HepG2 (cell line): ENCODE results near the gene SH3BGRL2. TPM values are rescaled to one million over a fixed set of nuclear protein-coding genes. Genes with fewer than 3 reads are reported as not detected.
A peak's percentile ranks its signal among the peaks of the same experiment; 100 is the strongest.
"Not testable (repeated sequence)": the region's sequence is repeated elsewhere in the genome, so short reads cannot be mapped to it uniquely, and the experiment has no call there.

Source experiments
- FOXA1 ChIP-seq, 2 experiments: fragments of 450-650 bp in 1 of 2; sonication (generic) in 1 of 2; formaldehyde crosslinking in 1 of 2; IDR thresholded peaks; 2 replicates each; pipeline versions ENCODE4 v1.4.0 to v1.6.1; 2016 to 2020; ENCODE audit warnings: missing genetic modification reagents in 1 of 2
- FOXA3 ChIP-seq: IDR thresholded peaks from 2 replicates; pipeline ENCODE4 v1.6.1; 2016; ENCODE audit warnings: missing genetic modification reagents, missing compliant biosample characterization
- FOXJ3 ChIP-seq: sonication (generic); formaldehyde crosslinking; IDR thresholded peaks from 2 replicates; pipeline ENCODE4 v1.4.0; 2020; ENCODE audit warnings: missing genetic modification reagents, mild to moderate bottlenecking, borderline replicate concordance
- GATAD2A ChIP-seq: IDR thresholded peaks from 2 replicates; pipeline ENCODE4 v1.6.1; 2016
- HDAC1 ChIP-seq: sonication (generic); formaldehyde crosslinking; IDR thresholded peaks from 2 replicates; pipeline ENCODE4 v1.5.1; 2020; ENCODE audit warnings: mild to moderate bottlenecking, missing genetic modification reagents
- IRF2 ChIP-seq: IDR thresholded peaks from 2 replicates; pipeline ENCODE4 v1.6.1; 2018; ENCODE audit warnings: missing genetic modification reagents, missing compliant biosample characterization
- KDM5B ChIP-seq: sonication (generic); formaldehyde crosslinking; IDR thresholded peaks from 2 replicates; pipeline ENCODE4 v1.4.0; 2020; ENCODE audit warnings: missing genetic modification reagents, mild to moderate bottlenecking, borderline replicate concordance
- LCORL ChIP-seq, 2 experiments: fragments of 450-650 bp in 1 of 2; sonication (generic) in 1 of 2; formaldehyde crosslinking in 1 of 2; IDR thresholded peaks; 2 replicates each; pipeline versions ENCODE4 v1.5.0 to v1.6.1; 2017 to 2020; ENCODE audit warnings: antibody characterized with exemption in 1 of 2, missing genetic modification reagents in 1 of 2
- MTA1 ChIP-seq: sonication (generic); formaldehyde crosslinking; IDR thresholded peaks from 2 replicates; pipeline ENCODE4 v1.4.0; 2020; ENCODE audit warnings: missing genetic modification reagents, mild to moderate bottlenecking, borderline replicate concordance
- MYC ChIP-seq: sonication (generic); formaldehyde crosslinking; IDR thresholded peaks from 2 replicates; pipeline ENCODE4 v1.9.0; 2021; ENCODE audit warnings: missing genetic modification reagents, borderline replicate concordance
- SOX13 ChIP-seq, 3 experiments: fragments of 450-650 bp in 1 of 3; sonication (generic) in 1 of 3; formaldehyde crosslinking in 1 of 3; IDR thresholded peaks in 2 of 3; conservative IDR thresholded peaks in 1 of 3; 2 replicates each; pipeline versions ENCODE4 v1.5.0 to v1.6.1; 2016 to 2020; ENCODE audit warnings: antibody characterized with exemption in 1 of 3, mild to moderate bottlenecking in 1 of 3, missing compliant biosample characterization in 1 of 3, missing genetic modification reagents in 1 of 3, moderate library complexity in 1 of 3
- THAP11 ChIP-seq: IDR thresholded peaks from 2 replicates; pipeline ENCODE4 v1.6.1; 2016; ENCODE audit warnings: missing biosample characterization, missing genetic modification reagents
- ZFY ChIP-seq: sonication (generic); formaldehyde crosslinking; IDR thresholded peaks from 2 replicates; pipeline ENCODE4 v1.4.0; 2020; ENCODE audit warnings: missing genetic modification reagents
- ZNF205 ChIP-seq: IDR thresholded peaks from 2 replicates; pipeline ENCODE4 v1.6.1; 2018; ENCODE audit warnings: missing biosample characterization, missing genetic modification reagents
- ZNF292 ChIP-seq: sonication (generic); formaldehyde crosslinking; IDR thresholded peaks from 2 replicates; pipeline ENCODE4 v1.8.1; 2022; ENCODE audit warnings: mild to moderate bottlenecking, low read depth, missing genetic modification reagents, borderline replicate concordance
- ZNF317 ChIP-seq: sonication (generic); formaldehyde crosslinking; IDR thresholded peaks from 2 replicates; pipeline ENCODE4 v1.5.0; 2020; ENCODE audit warnings: mild to moderate bottlenecking, missing genetic modification reagents
- ZNF772 ChIP-seq: sonication (generic); formaldehyde crosslinking; IDR thresholded peaks from 2 replicates; pipeline ENCODE4 v1.5.0; 2020; ENCODE audit warnings: mild to moderate bottlenecking, missing genetic modification reagents
- polyA plus RNA-seq, 8 experiments: library from polyadenylated mRNA; depleted of rRNA in 3 of 8; stranded (reverse) in 7 of 8; unstranded in 1 of 8; fragments of >200 nt; fragmentation: Illumina TruSeq in 4 of 8; extraction: Trizol in 4 of 8; gene quantifications; 2 replicates each; pipeline versions ENCODE4 v1.2.1 to v1.2.3, GENCODE V29; 2011 to 2016; ENCODE audit warnings: low read depth in 4 of 8, missing spikeins in 1 of 8, mixed read lengths in 1 of 8; ENCODE audit not compliant: insufficient read depth in 1 of 8
- total RNA-seq, 5 experiments: library from RNA; depleted of rRNA; stranded (reverse); fragments of >200 nt; fragmentation: Illumina TruSeq; extraction: Trizol; gene quantifications; 2 replicates each; pipeline ENCODE4 v1.2.3, GENCODE V29; 2016; ENCODE audit warnings: low read depth in 1 of 5
- TF ChIP-seq, protein P1 (sequence below): sonication (generic); formaldehyde crosslinking; IDR thresholded peaks from 2 replicates; pipeline ENCODE4 v1.4.0; 2020; ENCODE audit warnings: missing genetic modification reagents
- TF ChIP-seq, protein P2 (sequence below): sonication (generic); formaldehyde crosslinking; conservative IDR thresholded peaks from 2 replicates; pipeline ENCODE4 v1.4.0; 2020; ENCODE audit warnings: mild to moderate bottlenecking, missing genetic modification reagents, moderate library complexity
- TF ChIP-seq, protein P3 (sequence below): sonication (generic); formaldehyde crosslinking; IDR thresholded peaks from 2 replicates; pipeline ENCODE4 v1.4.0; 2020; ENCODE audit warnings: missing genetic modification reagents, borderline replicate concordance

SH3BGRL2 gene
- total and polyA plus RNA-seq, 2 of the 13 experiments (the other 11 are each of a cell fraction or from before 2014, with no cell fraction given) = 10.9 to 28.8 TPM

DNA sequence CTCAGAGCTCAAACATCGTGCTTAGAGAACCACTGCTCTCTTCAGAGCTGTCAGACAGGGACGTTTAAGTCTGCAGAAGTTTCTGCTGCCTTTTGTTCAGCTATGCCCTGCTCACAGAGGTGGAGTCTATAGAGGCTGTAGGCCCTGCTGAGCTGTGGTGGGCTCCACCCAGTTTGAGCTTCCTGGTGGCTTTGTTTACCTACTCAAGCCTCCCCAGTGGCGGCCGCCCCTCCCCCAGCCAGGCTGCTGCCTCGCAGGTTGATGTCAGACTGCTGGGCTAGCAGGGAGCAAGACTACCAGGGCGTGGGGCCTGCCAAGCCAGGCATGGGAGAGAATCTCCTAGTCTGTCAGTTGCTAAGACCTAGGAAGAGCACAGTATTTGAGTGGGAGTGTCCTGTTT, 32.5 kb downstream of the SH3BGRL2 start (continued):
- TF ChIP-seq KDM5B (CRISPR knock-in tag) (0 out of 2 replicates have a peak, but pooled peaks have one; percentile 37), THAP11 (CRISPR knock-in tag) (peak; percentile 41; the same call in 1 of the 2 replicates), HDAC1 (CRISPR knock-in tag) (peak; percentile 40; the same call in 1 of the 2 replicates), IRF2 (0 out of 2 replicates have a peak, but pooled peaks have one; percentile 44), FOXA1 (CRISPR knock-in tag; IDR thresholded peaks at IDR 0.05) (peak; percentile 75), GATAD2A (peak; percentile 27; the same call in 1 of the 2 replicates), ZNF317 (0 out of 2 replicates have a peak, but pooled peaks have one; percentile 59), ZNF292 (CRISPR knock-in tag) (peak; percentile 86; the same call in 1 of the 2 replicates), MYC (peak; percentile 34; the same call in 1 of the 2 replicates), FOXJ3 (CRISPR knock-in tag) (peak; percentile 54; the same call in 1 of the 2 replicates), FOXA3 (peak; percentile 47; the same call in 1 of the 2 replicates), ZNF205 (CRISPR knock-in tag) (peak; percentile 68; the same call in 1 of the 2 replicates), ZNF772 (CRISPR knock-in tag) (peak; percentile 65; the same call in 1 of the 2 replicates), MTA1 (CRISPR knock-in tag) (peak; percentile 81; the same call in 1 of the 2 replicates), LCORL (CRISPR knock-in tag; IDR thresholded peaks at IDR 0.05) (peak; percentile 50; the same call in 1 of the 2 replicates), ZFY (CRISPR knock-in tag) (peak; percentile 32; the same call in 1 of the 2 replicates), SOX13 (CRISPR knock-in tag; conservative IDR thresholded peaks at IDR 0.05 in 1 of 2, IDR thresholded peaks at IDR 0.05 in 1 of 2) (peak in 1 of 2 experiments; percentile 33; a peak in 1 of 4 replicates)
- TF ChIP-seq, protein P1, sequence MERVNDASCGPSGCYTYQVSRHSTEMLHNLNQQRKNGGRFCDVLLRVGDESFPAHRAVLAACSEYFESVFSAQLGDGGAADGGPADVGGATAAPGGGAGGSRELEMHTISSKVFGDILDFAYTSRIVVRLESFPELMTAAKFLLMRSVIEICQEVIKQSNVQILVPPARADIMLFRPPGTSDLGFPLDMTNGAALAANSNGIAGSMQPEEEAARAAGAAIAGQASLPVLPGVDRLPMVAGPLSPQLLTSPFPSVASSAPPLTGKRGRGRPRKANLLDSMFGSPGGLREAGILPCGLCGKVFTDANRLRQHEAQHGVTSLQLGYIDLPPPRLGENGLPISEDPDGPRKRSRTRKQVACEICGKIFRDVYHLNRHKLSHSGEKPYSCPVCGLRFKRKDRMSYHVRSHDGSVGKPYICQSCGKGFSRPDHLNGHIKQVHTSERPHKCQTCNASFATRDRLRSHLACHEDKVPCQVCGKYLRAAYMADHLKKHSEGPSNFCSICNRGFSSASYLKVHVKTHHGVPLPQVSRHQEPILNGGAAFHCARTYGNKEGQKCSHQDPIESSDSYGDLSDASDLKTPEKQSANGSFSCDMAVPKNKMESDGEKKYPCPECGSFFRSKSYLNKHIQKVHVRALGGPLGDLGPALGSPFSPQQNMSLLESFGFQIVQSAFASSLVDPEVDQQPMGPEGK (CRISPR knock-in tag) = peak; percentile 11; the same call in 1 of the 2 replicates
- not testable (repeated sequence) for TF ChIP-seq FOXA1, LCORL, SOX13 (IDR thresholded peaks at IDR 0.05)
- TF ChIP-seq, protein P2, sequence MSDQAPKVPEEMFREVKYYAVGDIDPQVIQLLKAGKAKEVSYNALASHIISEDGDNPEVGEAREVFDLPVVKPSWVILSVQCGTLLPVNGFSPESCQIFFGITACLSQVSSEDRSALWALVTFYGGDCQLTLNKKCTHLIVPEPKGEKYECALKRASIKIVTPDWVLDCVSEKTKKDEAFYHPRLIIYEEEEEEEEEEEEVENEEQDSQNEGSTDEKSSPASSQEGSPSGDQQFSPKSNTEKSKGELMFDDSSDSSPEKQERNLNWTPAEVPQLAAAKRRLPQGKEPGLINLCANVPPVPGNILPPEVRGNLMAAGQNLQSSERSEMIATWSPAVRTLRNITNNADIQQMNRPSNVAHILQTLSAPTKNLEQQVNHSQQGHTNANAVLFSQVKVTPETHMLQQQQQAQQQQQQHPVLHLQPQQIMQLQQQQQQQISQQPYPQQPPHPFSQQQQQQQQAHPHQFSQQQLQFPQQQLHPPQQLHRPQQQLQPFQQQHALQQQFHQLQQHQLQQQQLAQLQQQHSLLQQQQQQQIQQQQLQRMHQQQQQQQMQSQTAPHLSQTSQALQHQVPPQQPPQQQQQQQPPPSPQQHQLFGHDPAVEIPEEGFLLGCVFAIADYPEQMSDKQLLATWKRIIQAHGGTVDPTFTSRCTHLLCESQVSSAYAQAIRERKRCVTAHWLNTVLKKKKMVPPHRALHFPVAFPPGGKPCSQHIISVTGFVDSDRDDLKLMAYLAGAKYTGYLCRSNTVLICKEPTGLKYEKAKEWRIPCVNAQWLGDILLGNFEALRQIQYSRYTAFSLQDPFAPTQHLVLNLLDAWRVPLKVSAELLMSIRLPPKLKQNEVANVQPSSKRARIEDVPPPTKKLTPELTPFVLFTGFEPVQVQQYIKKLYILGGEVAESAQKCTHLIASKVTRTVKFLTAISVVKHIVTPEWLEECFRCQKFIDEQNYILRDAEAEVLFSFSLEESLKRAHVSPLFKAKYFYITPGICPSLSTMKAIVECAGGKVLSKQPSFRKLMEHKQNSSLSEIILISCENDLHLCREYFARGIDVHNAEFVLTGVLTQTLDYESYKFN (CRISPR knock-in tag) = peak; percentile 60
- TF ChIP-seq, protein P3, sequence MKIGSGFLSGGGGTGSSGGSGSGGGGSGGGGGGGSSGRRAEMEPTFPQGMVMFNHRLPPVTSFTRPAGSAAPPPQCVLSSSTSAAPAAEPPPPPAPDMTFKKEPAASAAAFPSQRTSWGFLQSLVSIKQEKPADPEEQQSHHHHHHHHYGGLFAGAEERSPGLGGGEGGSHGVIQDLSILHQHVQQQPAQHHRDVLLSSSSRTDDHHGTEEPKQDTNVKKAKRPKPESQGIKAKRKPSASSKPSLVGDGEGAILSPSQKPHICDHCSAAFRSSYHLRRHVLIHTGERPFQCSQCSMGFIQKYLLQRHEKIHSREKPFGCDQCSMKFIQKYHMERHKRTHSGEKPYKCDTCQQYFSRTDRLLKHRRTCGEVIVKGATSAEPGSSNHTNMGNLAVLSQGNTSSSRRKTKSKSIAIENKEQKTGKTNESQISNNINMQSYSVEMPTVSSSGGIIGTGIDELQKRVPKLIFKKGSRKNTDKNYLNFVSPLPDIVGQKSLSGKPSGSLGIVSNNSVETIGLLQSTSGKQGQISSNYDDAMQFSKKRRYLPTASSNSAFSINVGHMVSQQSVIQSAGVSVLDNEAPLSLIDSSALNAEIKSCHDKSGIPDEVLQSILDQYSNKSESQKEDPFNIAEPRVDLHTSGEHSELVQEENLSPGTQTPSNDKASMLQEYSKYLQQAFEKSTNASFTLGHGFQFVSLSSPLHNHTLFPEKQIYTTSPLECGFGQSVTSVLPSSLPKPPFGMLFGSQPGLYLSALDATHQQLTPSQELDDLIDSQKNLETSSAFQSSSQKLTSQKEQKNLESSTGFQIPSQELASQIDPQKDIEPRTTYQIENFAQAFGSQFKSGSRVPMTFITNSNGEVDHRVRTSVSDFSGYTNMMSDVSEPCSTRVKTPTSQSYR (CRISPR knock-in tag) = peak; percentile 96
